HG03571 (cell line): ENCODE measurements around the gene ECSIT.
"Not testable (repeated sequence)": the region's sequence is repeated elsewhere in the genome, so short reads cannot be mapped to it uniquely, and the experiment has no call there.

ENCODE experiments used
- ATAC-seq: cut with Tn5 transposase; IDR thresholded peaks from one replicate; pipeline ENCODE4 v1.9.1; 2021; ENCODE audit not compliant: unreplicated experiment

Gene ECSIT

DNA sequence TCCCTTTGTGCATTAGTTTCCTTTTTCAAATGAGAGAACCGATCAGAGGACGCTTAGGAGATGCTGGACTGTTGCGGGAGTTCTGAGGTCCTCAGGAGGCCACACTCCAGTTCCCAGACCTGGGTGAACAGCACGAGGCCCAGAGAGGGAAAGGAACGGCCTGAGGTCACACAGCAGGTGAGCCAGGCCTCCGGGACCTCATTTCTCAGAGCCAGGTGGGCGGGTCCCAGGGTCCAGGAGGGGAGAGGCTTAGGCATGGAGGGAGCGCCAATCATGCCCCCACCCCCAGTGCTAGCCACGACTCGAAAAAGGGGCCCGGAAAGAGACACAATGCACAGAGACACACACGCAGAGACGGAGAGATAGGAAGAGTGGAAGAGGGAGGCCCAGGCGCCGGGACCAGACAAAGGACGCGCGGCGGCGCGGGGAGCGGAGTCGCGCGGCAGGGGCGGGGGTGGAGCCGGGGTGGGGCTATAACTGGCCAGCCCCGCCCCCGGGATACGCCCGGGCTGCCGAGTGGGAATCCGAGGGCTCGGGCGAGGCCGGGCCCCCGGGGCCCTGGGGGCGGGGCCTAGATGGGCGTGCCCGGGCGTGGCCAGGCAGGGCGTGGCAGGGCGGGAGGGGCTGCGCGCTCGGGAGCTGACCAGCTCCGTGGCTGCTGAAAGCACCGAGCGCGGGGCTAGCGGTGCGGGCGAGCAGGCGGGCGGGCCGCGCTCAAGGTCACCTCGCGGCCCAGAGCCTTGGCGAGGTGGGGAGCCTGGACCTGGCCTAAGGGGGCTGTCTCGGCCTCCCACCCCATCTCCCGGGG is 49.6 kb downstream of the ECSIT start:
- no peak for ATAC-seq

DNA sequence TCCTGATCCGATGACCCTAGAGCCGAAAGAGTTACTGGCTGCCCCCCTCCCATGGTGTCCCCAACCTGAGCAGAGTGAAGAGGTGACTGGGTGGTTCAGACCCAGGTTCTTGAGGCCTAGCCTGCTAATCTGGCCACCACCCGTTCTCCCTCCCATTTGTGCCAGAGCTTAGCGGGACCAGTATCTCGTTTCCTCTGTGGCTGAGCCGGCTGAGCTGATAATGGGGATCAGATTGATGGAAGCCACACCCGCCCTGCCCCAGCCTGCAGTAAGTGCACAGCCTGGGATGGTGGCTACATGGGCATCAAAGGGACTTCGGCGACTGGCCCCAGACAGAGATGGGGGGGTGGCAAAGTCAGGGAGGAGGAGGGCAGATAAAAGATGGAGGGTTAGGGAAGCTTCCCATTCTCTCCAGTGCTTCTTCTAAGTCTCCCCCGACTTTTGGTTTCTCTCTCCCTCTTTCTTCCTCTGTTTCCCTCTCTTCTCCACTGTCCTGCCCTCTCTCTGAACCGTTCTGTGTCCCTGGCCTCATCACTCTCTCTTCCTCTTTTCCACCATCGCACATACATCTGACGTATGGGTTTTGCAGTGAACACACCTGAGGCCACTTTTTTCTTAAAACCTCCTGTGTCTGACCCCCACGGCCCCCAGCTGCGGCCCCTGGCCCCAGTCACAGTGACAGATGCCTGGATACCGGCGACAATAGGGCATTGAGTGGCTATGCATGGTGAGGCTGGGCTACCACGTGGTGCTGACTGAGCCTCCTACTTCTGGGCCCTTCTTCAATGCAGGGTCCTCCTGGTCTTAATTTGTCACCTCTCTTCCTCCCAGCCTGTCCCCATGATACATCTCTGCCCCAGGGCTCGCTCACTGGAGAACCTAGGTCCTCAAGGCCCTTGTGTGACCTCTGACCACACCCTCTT is 50.5 kb downstream of the ECSIT start:
- no peak for ATAC-seq

DNA sequence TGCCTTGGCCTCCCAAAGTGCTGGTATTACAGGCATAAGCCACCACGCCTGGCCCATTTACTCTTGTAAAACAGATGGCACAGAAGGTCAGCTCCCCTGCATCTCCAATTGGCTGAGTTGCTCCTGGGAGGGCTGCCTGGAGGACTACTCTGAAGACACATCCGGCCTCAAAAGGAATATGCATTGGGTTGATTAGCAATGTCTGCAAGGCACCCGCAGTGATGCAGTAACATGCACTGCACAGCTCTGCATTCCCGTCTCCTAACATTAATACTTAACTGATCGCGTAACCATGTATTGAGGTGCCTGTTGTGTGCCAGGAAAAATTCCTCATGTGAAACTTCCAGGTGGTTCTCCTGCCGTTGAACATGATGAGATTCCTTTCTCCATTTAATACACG is 53.1 kb downstream of the ECSIT start:
- ATAC-seq = no peak

DNA sequence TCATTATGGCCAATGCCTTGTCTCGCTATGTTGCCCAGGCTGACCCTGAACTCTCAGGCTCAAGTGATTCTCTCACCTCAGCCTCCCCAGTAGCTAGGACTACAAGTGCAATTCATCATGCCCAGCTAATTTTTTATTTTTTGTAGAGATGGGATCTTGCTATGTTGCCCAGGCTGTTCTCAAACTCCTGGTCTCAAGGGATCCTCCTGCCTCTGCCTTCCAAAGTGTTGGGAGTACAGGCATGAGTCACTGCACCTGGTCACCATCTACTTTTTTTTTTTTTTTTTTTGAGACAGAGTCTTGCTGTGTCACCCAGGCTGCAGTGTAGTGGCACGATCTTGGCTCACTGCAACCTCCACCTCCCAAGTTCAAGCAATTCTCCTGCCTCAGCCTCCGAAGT is 53.6 kb downstream of the ECSIT start:
- ATAC-seq = not testable (repeated sequence)

DNA sequence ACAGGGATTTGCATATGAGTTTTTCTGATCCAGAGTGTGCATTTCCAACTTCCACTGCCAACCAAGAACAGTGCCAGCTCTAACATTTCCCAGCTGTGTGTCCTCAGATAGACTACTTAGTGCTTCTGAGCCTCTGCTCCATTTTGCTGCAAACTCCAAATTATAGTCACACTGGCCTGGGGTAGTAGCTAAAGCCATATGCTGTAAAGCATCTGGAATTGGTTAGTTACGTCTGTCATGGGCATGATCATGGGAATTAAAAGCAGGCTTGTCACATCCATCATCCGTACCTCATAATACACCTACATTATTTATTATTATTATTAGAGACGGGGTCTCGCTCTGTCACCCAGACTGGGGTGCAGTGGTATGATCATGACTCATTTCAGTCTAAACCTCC is 55.2 kb downstream of the ECSIT start:
- ATAC-seq = no peak

DNA sequence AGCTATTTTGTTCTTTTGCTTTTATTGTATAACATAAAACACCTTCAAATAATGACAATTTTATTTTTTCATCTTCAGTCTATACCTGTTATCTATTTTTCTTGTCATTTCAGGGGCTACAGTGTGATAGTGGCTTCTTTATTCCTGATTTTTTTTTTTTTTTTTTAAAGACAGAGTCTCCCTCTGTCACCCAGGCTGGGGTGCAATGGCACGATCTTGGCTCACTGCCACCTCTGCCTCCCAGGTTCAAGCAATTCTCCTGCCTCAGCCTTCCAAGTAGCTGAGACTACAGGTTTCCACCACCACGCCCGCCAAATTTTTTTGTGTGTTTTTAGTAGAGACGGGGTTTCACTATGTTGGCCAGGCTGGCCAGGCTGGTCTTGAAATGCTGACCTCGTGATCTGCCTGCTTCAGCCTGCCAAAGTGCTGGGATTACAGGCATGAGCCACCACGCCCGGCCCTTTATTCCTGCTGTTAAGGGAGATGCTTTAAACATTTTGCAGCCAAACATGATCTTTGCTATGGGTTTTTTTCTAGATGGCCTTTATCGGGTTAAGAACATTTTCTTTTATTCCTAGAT is 60.6 kb downstream of the ECSIT start:
- ATAC-seq = not testable (repeated sequence)

DNA sequence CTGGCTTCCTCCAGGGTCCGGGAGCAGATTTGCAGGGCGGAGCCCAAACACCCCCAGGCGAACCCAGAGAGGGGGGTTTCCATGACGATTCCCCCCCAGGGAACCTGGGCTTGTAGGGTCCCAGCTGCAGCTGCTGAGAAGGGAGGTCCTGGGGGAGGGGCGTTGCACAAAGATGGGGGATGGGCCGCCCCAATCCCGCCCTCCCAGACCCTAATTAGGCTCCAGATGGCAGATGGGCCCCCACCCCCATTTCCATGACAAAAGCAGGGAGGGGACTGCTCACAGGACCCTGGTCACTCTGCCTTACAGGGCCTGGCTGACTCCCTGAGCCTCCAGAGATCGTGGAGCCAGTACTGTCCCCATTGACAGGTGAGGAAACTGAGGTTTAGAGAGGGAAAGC is 63.3 kb downstream of the ECSIT start:
- ATAC-seq = no peak

DNA sequence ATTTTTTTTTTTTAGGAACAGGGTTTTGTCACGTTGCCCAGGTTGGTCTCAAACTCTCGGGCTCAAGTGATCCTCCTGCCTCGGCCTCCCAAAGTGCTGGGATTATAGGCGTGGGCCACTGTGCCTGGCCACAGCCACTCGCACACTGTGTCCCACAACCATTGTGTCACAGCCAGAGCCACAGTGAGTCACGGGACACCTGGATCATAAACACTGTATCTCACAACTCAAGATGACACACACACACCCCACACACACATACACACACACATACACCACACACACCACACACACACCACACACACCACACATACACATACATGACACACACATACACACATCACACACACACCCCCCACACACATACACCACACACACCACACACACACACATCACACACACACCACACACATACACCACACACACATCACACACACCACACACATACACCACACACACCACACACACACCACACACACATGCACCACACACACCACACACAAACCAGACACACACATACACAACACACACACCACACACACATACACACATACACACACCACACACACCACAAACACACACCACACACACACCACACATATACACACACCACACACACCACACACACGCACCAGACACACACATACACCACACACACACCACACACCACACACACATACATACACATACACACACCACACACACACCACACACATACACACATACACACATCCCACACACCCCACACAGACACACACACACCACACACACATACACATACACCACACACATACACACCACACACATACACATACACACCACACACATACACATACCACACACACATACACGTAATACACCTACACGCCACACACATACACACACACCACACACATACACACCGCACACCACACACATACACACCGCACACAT is 64.3 kb downstream of the ECSIT start:
- ATAC-seq = no peak

DNA sequence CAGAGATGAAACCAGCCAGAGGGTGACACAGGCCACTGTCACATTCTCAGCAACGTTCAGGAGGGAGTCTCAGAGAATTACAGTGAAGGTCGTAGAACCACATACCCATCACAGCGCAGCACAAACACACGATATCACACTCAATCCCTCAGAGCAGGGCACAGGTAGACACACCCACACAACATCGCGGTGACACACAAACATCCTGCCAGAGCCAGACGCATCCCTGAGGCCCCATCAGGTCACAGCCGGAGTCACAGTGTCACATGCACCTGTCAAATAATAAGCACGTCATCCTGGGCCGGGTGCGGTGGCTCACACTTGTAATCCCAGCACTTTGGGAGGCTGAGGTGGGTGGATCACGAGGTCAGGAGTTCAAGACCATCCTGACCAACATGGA is 65.5 kb downstream of the ECSIT start:
- no peak for ATAC-seq

DNA sequence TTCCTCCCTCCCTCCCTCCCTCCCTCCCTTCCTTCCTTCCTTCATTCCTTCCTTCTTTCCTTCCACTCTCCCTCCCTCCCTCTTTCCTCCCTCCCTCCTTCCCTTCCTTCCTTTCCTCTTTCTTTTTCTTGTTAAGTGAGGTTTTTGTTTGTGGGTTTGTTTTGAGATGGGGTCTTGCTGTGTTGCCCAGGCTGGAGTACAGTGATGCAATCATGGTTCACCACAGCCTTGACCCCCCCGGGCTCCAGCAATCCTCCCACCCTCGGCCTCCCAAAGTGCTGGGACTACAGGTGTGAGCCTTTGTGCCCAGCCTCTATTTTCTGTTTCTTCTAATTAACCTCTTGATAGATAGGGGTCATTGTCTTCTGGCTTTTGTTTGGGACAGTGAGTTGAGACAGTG is 67.5 kb downstream of the ECSIT start:
- ATAC-seq = no peak

DNA sequence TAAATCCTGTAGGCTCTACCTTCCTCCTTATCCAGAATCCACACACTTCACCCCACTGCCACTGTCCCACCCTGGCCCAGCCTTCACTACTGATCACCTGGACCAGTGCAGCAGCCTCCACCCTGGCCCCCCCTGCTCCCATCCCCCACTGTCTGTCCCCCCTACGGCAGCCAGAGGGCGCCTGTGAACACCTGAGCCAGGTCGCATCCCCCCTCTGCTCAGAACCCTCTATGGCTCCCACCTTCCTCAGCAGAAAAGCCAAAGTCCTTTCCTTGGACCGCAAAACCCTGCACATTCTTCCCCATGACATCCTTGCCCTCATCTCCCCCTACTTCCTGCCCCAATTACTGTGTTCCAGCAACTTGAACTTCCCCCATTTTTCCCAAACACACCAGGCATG is 68.7 kb downstream of the ECSIT start:
- ATAC-seq = no peak

DNA sequence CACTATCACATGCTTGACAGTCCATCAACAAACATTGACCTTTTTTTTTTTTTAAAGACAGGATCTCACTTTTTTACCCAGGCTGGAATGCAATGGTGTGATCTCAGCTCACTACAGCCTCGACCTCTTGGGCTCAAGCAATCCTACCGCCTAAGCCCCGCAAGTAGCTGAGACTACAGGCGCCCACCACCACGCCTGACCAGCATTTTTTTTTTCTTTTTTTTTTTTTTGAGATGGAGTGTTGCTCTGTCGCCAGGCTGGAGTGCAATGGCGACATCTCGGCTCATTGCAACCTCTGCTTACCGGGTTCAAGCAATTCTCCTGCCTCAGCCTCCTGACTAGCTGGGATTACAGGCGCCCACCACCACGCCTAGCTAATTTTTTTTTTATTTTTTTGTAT is 70.0 kb downstream of the ECSIT start:
- not testable (repeated sequence) for ATAC-seq

DNA sequence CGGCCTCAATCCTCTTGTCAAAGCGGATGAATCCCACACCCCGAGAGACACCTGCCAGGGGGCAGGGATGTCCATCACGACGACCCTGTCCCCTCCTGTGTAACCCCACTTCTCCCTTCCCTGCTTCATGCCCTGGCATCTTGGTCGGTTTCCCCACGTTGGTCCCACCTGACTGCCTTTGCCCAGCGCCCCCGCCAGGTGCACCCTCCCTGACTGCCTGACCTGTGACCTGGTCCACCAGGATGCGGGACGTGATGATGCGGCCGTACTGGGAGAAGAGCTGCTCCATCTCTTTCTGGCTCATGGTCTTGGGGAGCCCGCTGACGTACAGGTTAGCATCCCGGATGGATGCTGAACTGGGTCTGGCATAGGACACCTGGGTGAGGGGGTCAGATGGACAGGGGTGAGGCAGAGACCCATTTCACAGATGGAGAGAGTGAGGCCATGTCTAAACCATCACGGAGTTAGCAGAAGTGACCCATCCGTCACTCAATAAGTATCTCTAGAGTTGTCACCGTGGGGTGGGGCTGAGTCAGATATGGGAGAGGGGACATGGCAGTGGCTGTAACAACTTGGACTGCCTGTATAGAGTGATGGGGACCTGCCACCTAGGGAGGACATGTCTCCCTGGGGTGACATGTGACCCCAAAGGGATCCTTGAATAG is 70.6 kb downstream of the ECSIT start:
- ATAC-seq = no peak

DNA sequence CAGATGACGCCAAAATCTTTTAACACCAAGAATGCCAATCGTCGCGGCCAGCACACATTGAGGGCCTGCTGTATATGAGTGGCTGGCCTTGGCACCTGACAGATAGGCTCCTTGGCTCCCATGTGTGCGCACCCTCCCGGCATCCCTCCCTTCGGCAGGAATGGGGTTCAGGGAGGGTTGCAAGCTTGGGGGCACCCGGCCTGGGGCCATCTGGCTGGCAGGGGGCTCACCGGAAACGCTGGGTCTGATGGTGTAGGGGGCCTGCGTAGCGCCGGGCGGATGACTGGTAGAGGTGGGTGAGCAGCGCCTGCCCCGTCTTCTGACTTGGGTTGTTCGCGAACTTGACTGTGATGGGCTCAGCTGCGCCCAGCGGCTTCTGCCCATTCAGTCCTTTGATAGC is 71.1 kb downstream of the ECSIT start:
- ATAC-seq = no peak

DNA sequence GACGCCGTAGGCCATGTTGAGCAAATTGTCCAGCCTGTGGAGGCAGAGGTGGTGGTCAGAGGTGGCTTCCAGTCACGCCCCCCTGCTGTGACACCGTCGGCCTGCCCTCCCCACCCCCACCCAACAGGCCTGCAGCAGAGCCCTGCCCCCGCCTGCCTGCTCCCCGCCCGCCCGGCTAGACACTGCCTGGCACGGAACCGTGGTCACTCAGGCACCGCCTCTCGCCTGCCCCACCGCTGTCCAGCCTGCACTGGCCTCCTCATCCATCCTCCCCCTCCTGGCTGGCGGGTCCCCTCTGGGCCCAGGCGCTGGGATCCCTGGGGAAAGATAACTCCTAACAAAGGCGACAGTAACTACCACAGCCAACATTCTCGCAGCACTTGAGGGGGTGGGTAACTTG is 71.8 kb downstream of the ECSIT start:
- no peak for ATAC-seq

DNA sequence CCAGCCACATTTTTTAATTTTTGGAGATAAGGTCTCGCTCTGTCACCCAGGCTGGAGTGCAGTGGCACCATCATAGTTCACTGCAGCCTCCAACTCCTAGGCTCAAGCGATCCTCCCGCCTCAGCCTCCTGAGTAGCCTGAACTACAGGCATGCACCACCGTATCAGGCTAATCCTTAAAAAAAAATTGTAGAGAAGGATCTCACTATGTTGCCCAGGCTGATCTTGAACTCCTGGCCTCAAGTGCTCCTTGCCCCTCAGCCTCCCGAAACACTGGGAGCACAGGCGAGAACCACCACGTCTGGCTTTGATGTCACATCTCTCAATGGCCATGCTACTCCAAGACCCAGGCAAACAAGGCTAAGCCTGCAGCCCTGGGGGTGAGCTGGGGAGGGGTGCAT is 72.3 kb downstream of the ECSIT start:
- ATAC-seq = no peak
